HG03432 (cell line): ENCODE results near the gene PEDS1.
A peak's percentile ranks its signal among the peaks of the same experiment; 100 is the strongest.
"Not testable (repeated sequence)": the region's sequence is repeated elsewhere in the genome, so short reads cannot be mapped to it uniquely, and the experiment has no call there.

ENCODE experiments used
- ATAC-seq: cut with Tn5 transposase; IDR thresholded peaks from one replicate; pipeline ENCODE4 v1.9.1; 2021; ENCODE audit warnings: mild to moderate bottlenecking, moderate library complexity; ENCODE audit not compliant: unreplicated experiment

The PEDS1 gene

GRCh38 chr20:50190251-50191064 lies 36.9 kb upstream of the PEDS1 start, which contains the start of gene CEBPB:
TSS of gene CEBPB (plus strand) at chr20:50190830. CDS start at chr20:50191034, 204 bp downstream.
- peak; percentile 43 for ATAC-seq

- ATAC-seq = no peak
Measured at GRCh38 chr20:50189681-50190250, 36.2 kb upstream of the PEDS1 start.

GRCh38 chr20:50188879-50189680 lies 35.6 kb upstream of the PEDS1 start:
- ATAC-seq = no peak

GRCh38 chr20:50188287-50188688 lies 34.8 kb upstream of the PEDS1 start:
- no peak for ATAC-seq

GRCh38 chr20:50187403-50188051 lies 34.0 kb upstream of the PEDS1 start:
- ATAC-seq = no peak

GRCh38 chr20:50186987-50187402 lies 33.5 kb upstream of the PEDS1 start:
- ATAC-seq = no peak

- ATAC-seq = no peak
Measured at GRCh38 chr20:50186151-50186885, 32.8 kb upstream of the PEDS1 start.

GRCh38 chr20:50185426-50185825 lies 31.9 kb upstream of the PEDS1 start:
- ATAC-seq = no peak

- no peak for ATAC-seq
Measured at GRCh38 chr20:50182346-50182745, 28.8 kb upstream of the PEDS1 start.

GRCh38 chr20:50181344-50181743 lies 27.8 kb upstream of the PEDS1 start:
- no peak for ATAC-seq

- ATAC-seq = not testable (repeated sequence)
Measured at GRCh38 chr20:50178672-50179071, 25.1 kb upstream of the PEDS1 start.

- no peak for ATAC-seq
Measured at GRCh38 chr20:50175938-50176933, 22.7 kb upstream of the PEDS1 start.

- no peak for ATAC-seq
Measured at GRCh38 chr20:50174456-50174855, 20.9 kb upstream of the PEDS1 start.

- ATAC-seq = no peak
Measured at GRCh38 chr20:50172347-50173013, 19.0 kb upstream of the PEDS1 start.

GRCh38 chr20:50170549-50171220 lies 17.2 kb upstream of the PEDS1 start:
- ATAC-seq = no peak

- no peak for ATAC-seq
Measured at GRCh38 chr20:50169329-50169823, 15.9 kb upstream of the PEDS1 start.

- ATAC-seq = peak; percentile 95
Measured at GRCh38 chr20:50165684-50166554, 12.4 kb upstream of the PEDS1 start.
